Uterus (tissue), 4 donors: ENCODE results near the gene DIABLO. TPM values are rescaled to one million over a fixed set of nuclear protein-coding genes. Genes with fewer than 3 reads are reported as not detected.
"Not testable (repeated sequence)": the region's sequence is repeated elsewhere in the genome, so short reads cannot be mapped to it uniquely, and the experiment has no call there.

ENCODE experiments used
- DNase-seq, 2 donors: peaks; one replicate each; pipeline ENCODE4 v3.0.0-alpha.2; 2019 to 2020
- H3K27ac ChIP-seq, 2 donors: fragments of 200-600 bp; sonication (generic); 1 replicate in 1 of 2; 2 replicates in 1 of 2; pipeline ENCODE4 v1.5.1; 2016 to 2018
- H3K27me3 ChIP-seq, 2 donors: fragments of 200-600 bp; sonication (generic); one replicate each; pipeline ENCODE4 v1.5.1; 2018 to 2019; ENCODE audit warnings: control low read depth in 1 of 2
- H3K36me3 ChIP-seq, 2 donors: fragments of 200-600 bp; sonication (generic); one replicate each; pipeline ENCODE4 v1.5.1; 2019; ENCODE audit warnings: control low read depth in 1 of 2
- H3K4me1 ChIP-seq, 2 donors: fragments of 200-600 bp; sonication (generic); one replicate each; pipeline ENCODE4 v1.5.1; 2018 to 2019; ENCODE audit warnings: control low read depth in 1 of 2
- H3K4me3 ChIP-seq, 2 donors: fragments of 200-600 bp; sonication (generic); 1 replicate in 1 of 2; 2 replicates in 1 of 2; pipeline ENCODE4 v1.5.1; 2018 to 2019; ENCODE audit warnings: mild to moderate bottlenecking in 1 of 2
- H3K9me3 ChIP-seq, 2 donors: fragments of 200-600 bp; sonication (generic); one replicate each; pipeline ENCODE4 v1.5.1; 2019; ENCODE audit warnings: control low read depth in 1 of 2
- POLR2A ChIP-seq, 2 donors: fragments of 450-650 bp; IDR thresholded peaks; one replicate each; pipeline ENCODE4 v1.6.1; 2016; ENCODE audit warnings: antibody characterized with exemption in 2 of 2, mild to moderate bottlenecking in 1 of 2, moderate library complexity in 1 of 2
- intact Hi-C: fragments of 100-400 bp; cut with DNase I; formaldehyde crosslinking; loops from one replicate; pipeline ENCODE4 v1.15.1; 2023; ENCODE audit warnings: low total_unique reads
- total RNA-seq, 4 donors: library from RNA; depleted of rRNA in 3 of 4; stranded (reverse); fragments of >200 nt in 3 of 4; gene quantifications; one replicate each; pipeline versions ENCODE4 v1.1.0 to v1.2.4, GENCODE V29; 2014 to 2023
- TF ChIP-seq, protein P1 (sequence below), 4 experiments: fragments of 200-600 bp in 2 of 4; fragments of 450-650 bp in 2 of 4; sonication (generic) in 2 of 4; IDR thresholded peaks; one replicate each; pipeline ENCODE4 v1.5.1; 2016 to 2019; ENCODE audit warnings: antibody characterized with exemption in 4 of 4, mild to moderate bottlenecking in 2 of 4, moderate library complexity in 1 of 4
- donor health status: DM: yes; HTN: yes; CAD: no.

Gene DIABLO
- total RNA-seq, result 10 to 100 TPM; 46.2 to 68.9 (median 53.9) TPM

DNA sequence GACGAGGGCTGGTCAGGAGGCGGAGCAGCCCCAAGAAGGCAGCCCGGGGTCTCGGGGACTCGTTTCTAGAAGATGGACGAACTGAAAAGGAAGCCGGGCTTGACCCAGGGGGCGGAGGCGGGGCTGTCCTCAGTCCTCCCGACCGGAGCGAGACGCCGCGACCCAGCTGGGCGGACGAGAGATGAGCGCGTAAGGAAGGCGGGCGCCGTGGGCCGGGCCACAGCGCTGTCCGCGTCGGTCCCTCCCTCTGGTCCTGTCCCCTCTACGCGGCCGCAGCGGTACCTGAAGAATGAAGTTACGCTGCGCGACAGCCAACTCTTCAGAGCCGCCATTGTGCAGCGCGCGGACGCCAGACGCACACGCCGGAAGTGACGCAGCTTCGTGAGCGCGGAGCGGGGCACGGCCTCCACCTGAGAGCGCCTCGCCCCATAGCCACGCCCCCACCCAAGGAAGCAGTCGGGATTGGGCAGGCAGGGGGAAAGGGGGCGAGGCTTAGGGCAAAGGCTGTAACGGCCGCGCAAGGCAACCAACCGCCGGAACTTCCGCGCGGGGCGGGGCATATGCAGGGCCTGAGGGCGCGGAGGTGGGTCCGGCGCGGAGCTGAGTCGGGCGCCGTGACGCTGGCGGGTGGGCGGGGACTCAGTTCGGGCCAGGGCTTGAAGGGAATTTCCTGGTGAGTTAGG is at the start of gene DIABLO:
DIABLO (minus strand) TSS at position 370 of the 683 bp plus-strand sequence; CDS start at position 332, 38 bp downstream.
- H3K4me3 ChIP-seq, result peak within 1 kb of the TSS; percentile 87 to 98
- peak; percentile 100 for DNase-seq
- no peaks in the 10 kb centered on the region for H3K27me3 ChIP-seq
- peaks cover 0 to 13% of the 10 kb centered on the region in 2 donors for H3K4me1 ChIP-seq
- H3K36me3 ChIP-seq, result no peaks in the 10 kb centered on the region
- peak; percentile 87 to 97 for TF ChIP-seq POLR2A (IDR thresholded peaks at IDR 0.05)
- TF ChIP-seq, protein P1, sequence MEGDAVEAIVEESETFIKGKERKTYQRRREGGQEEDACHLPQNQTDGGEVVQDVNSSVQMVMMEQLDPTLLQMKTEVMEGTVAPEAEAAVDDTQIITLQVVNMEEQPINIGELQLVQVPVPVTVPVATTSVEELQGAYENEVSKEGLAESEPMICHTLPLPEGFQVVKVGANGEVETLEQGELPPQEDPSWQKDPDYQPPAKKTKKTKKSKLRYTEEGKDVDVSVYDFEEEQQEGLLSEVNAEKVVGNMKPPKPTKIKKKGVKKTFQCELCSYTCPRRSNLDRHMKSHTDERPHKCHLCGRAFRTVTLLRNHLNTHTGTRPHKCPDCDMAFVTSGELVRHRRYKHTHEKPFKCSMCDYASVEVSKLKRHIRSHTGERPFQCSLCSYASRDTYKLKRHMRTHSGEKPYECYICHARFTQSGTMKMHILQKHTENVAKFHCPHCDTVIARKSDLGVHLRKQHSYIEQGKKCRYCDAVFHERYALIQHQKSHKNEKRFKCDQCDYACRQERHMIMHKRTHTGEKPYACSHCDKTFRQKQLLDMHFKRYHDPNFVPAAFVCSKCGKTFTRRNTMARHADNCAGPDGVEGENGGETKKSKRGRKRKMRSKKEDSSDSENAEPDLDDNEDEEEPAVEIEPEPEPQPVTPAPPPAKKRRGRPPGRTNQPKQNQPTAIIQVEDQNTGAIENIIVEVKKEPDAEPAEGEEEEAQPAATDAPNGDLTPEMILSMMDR (IDR thresholded peaks at IDR 0.05), result peak in 1 of 4 experiments; percentile 22
- H3K27ac ChIP-seq, result peak within 1 kb of the TSS; percentile 81 to 97
- H3K9me3 ChIP-seq, result no peaks in the 10 kb centered on the region
- intact Hi-C loops, result no loop called here

DNA sequence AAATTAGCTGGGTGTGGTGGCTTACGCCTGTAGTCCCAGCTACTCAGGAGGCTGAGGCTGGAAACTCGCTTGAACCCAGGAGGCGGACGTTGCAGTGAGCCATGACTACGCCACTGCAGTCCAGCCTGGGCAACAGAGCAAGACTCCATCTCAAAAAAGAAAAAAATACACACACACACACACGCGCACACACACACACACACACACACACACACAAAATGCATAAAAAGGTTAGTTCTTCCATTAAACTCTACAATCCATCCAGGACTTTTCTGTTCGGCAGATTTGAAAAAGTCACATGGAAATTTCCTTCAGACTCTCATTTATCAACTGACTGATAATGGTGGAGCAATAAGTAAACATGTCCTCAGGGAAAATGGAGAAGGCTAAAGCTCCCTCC is 49.6 kb upstream of the DIABLO start:
- H3K36me3 ChIP-seq, result no peaks in the 10 kb centered on the region
- no peak overlapping the region for H3K4me3 ChIP-seq
- H3K4me1 ChIP-seq, result no peaks in the 10 kb centered on the region
- no peak for DNase-seq
- no peaks in the 10 kb centered on the region for H3K27me3 ChIP-seq
- intact Hi-C loops, result no loop called here
- H3K9me3 ChIP-seq, result no peaks in the 10 kb centered on the region
- no peak overlapping the region for H3K27ac ChIP-seq
- no peak for TF ChIP-seq POLR2A (IDR thresholded peaks at IDR 0.05)
- TF ChIP-seq, protein P1 (IDR thresholded peaks at IDR 0.05), result no peak

DNA sequence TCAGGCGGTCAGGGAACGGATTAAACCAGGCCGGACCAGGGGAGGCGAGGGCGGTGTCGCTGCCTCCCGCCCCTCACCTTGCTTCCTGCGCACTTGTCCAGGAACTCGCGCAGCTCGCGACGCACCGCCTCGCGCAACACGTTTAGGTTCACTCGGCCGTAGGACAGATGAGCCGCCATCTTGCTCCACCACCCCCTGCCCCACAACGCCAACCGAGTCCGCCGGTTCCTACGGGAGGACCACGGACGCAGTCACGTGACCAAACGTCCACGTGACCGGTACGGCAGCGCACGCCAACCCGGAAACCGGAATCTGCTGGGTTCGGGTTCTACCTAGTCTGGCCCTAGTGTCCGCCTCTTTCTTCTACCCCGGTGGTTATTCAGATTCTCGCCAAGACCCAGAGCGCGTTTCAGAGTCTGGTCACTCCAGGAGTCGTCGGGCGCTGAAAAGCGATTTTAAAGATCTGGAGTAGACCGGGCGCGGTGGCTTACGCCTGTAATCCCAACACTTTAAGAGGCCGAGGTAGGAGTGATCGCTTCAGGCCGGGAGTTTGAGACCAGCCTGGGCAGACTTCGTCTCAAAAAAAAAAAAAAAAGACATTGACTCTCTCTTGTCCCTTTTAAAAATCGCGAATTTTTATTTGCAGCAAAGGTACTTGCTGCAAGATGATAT is 40.5 kb upstream of the DIABLO start, which contains the start of gene VPS33A:
VPS33A (minus strand) TSS at position 265 of the 672 bp plus-strand sequence; CDS start at position 179, 86 bp downstream.
- TF ChIP-seq, protein P1 (IDR thresholded peaks at IDR 0.05), result peak in 1 of 4 experiments; percentile 6
- peak; percentile 17 to 60 for TF ChIP-seq POLR2A (IDR thresholded peaks at IDR 0.05)
- H3K9me3 ChIP-seq, result no peaks in the 10 kb centered on the region
- DNase-seq, result peak; percentile 96 to 97
- H3K27ac ChIP-seq, result peak within 1 kb of the TSS; percentile 83 to 88
- H3K4me3 ChIP-seq, result peak within 1 kb of the TSS; percentile 60 to 81
- intact Hi-C loops, result no loop called here
- H3K27me3 ChIP-seq, result no peaks in the 10 kb centered on the region
- no peaks in the 10 kb centered on the region for H3K36me3 ChIP-seq
- no peaks in the 10 kb centered on the region for H3K4me1 ChIP-seq

DNA sequence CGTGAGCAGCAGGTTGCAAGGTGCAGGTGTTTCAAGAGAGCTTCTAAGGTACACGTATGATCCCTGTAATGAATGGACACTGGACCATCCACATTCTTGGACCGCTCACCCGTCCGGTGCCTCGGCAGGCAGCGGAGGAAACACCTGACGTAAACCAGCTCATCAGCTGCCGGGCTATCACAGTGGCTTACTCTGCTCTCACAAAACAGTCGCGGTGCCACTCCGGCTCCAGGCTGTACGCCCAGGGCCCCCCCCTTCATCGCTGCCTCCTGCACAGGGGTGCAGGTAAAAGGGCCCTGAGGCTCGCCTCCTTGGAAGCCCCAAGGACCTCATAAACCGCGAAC is 40.0 kb upstream of the DIABLO start:
- Histone ChIP-seq H3K9me3 (no peaks in the 10 kb centered on the region), H3K27me3 (no peaks in the 10 kb centered on the region), H3K4me1 (no peaks in the 10 kb centered on the region), H3K4me3 (peak overlapping the region; percentile 60 to 81), H3K27ac (peak overlapping the region; percentile 83 to 88), H3K36me3 (no peaks in the 10 kb centered on the region)
- intact Hi-C loops, result no loop called here
- DNase-seq, result no peak
- no peak for TF ChIP-seq POLR2A (IDR thresholded peaks at IDR 0.05)
- TF ChIP-seq, protein P1 (IDR thresholded peaks at IDR 0.05), result no peak

DNA sequence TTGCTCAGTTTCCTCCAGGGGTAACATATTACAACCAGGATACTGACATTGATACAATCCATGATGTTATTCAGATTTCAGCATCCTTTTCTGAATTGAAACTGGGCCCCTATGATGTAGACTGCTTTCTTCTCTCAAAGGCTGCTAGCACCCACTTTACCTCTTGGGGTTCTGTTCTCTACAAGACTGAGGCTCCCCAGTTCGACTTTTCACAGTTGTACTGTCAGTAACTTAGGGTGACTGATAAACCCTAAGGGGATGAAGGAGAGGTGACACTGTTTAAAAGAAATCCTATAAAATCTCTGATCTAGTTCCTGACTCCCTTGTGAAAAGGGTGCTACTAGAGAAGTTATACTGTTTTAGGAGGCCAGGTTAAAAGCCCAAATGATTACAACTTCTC is 39.6 kb upstream of the DIABLO start:
- peak overlapping the region; percentile 83 to 88 for H3K27ac ChIP-seq
- no peaks in the 10 kb centered on the region for H3K9me3 ChIP-seq
- H3K4me3 ChIP-seq, result peak overlapping the region; percentile 60 to 81
- no peaks in the 10 kb centered on the region for H3K27me3 ChIP-seq
- no peak for DNase-seq
- no peak for TF ChIP-seq POLR2A (IDR thresholded peaks at IDR 0.05)
- TF ChIP-seq, protein P1 (IDR thresholded peaks at IDR 0.05), result no peak
- intact Hi-C loops, result no loop called here
- no peaks in the 10 kb centered on the region for H3K36me3 ChIP-seq
- no peaks in the 10 kb centered on the region for H3K4me1 ChIP-seq

DNA sequence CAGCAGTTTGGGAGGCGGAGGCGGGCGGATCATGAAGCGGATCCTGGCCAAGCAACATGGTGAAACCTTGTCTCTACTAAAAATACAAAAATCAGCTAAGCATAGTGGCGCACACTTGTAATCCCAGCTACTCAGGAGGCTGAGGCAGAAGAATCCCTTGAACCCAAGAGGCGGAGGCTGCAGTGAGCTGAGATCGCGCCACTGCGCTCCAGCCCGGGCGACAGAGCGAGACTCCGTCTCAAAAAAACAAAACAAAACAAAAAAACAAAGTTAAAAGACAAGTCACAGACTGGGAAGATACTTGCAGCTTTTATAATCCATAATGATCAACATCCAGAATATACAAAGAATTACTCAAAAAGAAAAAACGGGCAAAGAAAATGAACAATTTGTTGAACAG is 34.9 kb upstream of the DIABLO start:
- H3K9me3 ChIP-seq, H3K36me3 ChIP-seq, H3K27ac ChIP-seq, H3K27me3 ChIP-seq, H3K4me1 ChIP-seq, intact Hi-C loops, H3K4me3 ChIP-seq, DNase-seq: not testable (repeated sequence)

DNA sequence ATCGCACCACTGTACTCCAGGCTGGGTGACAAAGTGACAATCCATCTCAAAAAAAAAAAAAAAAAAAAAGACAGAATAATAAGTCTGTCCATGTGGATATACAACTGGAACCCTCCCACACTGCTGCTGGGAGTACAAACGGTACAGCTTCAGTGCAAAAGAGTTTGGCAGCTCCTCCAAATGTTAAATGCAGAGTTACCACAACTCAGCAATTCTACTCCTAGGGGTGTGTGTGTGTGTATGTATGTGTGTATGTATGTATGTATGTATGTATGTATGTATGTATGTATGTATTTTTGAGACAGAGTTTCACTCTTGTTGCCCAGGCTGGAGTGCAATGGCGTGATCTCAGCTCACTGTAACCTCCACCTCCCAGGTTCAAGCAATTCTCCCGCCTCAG is 33.1 kb upstream of the DIABLO start:
- H3K27me3 ChIP-seq, H3K4me1 ChIP-seq, H3K27ac ChIP-seq, H3K9me3 ChIP-seq, H3K4me3 ChIP-seq, DNase-seq, H3K36me3 ChIP-seq, intact Hi-C loops: not testable (repeated sequence)

DNA sequence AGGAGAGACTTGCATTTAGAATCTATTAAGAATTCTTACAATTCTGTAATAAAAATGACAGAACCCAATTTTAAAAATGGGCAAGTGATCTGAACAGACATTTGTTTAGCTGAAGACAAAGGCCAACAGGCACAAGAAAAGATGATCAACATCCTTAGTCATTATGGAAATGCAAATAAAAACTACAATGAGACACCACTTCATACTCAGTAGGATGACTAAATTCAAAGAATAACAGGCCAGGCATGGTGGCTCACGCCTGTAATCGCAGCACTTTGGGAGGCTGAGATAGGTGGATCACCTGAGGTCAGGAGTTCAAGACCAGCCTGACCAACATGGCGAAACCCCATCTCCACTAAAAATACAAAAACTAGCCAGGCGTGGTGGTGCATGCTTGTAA is 32.6 kb upstream of the DIABLO start:
- intact Hi-C loops, H3K27ac ChIP-seq, H3K36me3 ChIP-seq, H3K4me3 ChIP-seq, H3K4me1 ChIP-seq, H3K27me3 ChIP-seq, DNase-seq, H3K9me3 ChIP-seq: not testable (repeated sequence)
